MM.1S (cell line): Measurements from ENCODE around the gene SLC29A3.

ENCODE experiments used
- DNase-seq: peaks from one replicate; pipeline ENCODE4 v3.0.0-alpha.2; 2015
- H2AFZ ChIP-seq: fragments of 300-600 bp; sonication (generic); 2 replicates; pipeline ENCODE4 v1.6.0; 2016; ENCODE audit warnings: antibody characterized with exemption, low read length
- H3F3A ChIP-seq: fragments of 300-600 bp; sonication (generic); 2 replicates; pipeline ENCODE4 v1.6.1; 2016; ENCODE audit warnings: mild to moderate bottlenecking, antibody characterized with exemption, low read length, moderate library complexity, mixed read lengths; ENCODE audit not compliant: insufficient read depth
- H3K27ac ChIP-seq: fragments of 300-600 bp; sonication (generic); 2 replicates; pipeline ENCODE4 v1.5.1; 2016; ENCODE audit warnings: mild to moderate bottlenecking, low read length
- H3K27me3 ChIP-seq: fragments of 300-600 bp; sonication (generic); replicated peaks from 2 replicates; pipeline ENCODE4 v1.6.0; 2016; ENCODE audit warnings: low read length; ENCODE audit not compliant: insufficient read depth
- H3K36me3 ChIP-seq: fragments of 300-600 bp; sonication (generic); replicated peaks from 2 replicates; pipeline ENCODE4 v1.6.1; 2016; ENCODE audit warnings: mild to moderate bottlenecking, low read length, mixed read lengths; ENCODE audit not compliant: insufficient read depth
- H3K4me1 ChIP-seq: fragments of 300-600 bp; sonication (generic); 2 replicates; pipeline ENCODE4 v1.6.1; 2016; ENCODE audit warnings: low read length, mixed read lengths
- H3K4me2 ChIP-seq: fragments of 300-600 bp; sonication (generic); 2 replicates; pipeline ENCODE4 v1.6.0; 2016; ENCODE audit warnings: low read depth, low read length
- H3K4me3 ChIP-seq: fragments of 300-600 bp; sonication (generic); 2 replicates; pipeline ENCODE4 v1.5.1; 2016; ENCODE audit warnings: low read length, mixed read lengths
- H3K79me2 ChIP-seq: fragments of 300-600 bp; sonication (generic); 2 replicates; pipeline ENCODE4 v1.6.1; 2016; ENCODE audit warnings: mixed run types, low read length, mixed read lengths
- H3K9ac ChIP-seq: fragments of 300-600 bp; sonication (generic); 2 replicates; pipeline ENCODE4 v1.6.1; 2016; ENCODE audit warnings: low read length, mixed read lengths
- H3K9me2 ChIP-seq: fragments of 300-600 bp; sonication (generic); replicated peaks from 2 replicates; pipeline ENCODE4 v1.6.1; 2016; ENCODE audit warnings: mild to moderate bottlenecking, low read length, mixed read lengths; ENCODE audit not compliant: insufficient read depth
- H3K9me3 ChIP-seq: fragments of 300-600 bp; sonication (generic); replicated peaks from 2 replicates; pipeline ENCODE4 v1.6.1; 2016; ENCODE audit warnings: mild to moderate bottlenecking, low read length, mixed read lengths; ENCODE audit not compliant: insufficient read depth
- H4K20me1 ChIP-seq: fragments of 300-600 bp; sonication (generic); 2 replicates; pipeline ENCODE4 v1.6.1; 2016; ENCODE audit warnings: mild to moderate bottlenecking, low read length, moderate library complexity, mixed read lengths; ENCODE audit not compliant: insufficient read depth
- CTCF ChIP-seq: fragments of 300-600 bp; sonication (generic); IDR thresholded peaks from 2 replicates; pipeline ENCODE4 v1.5.1; 2016; ENCODE audit warnings: antibody characterized with exemption, low read length, mixed read lengths
- EZH2 ChIP-seq: fragments of 300-600 bp; sonication (generic); optimal IDR thresholded peaks from 2 replicates; pipeline ENCODE3; 2017; ENCODE audit warnings: low read depth, mild to moderate bottlenecking, antibody characterized with exemption, low read length, mixed read lengths
- EZH2phosphoT487 ChIP-seq: fragments of 300-600 bp; sonication (generic); IDR thresholded peaks from 2 replicates; pipeline ENCODE4 v1.6.1; 2018; ENCODE audit warnings: antibody characterized with exemption, low read length

SLC29A3 gene

GRCh38 chr10:71398976-71399375, 79.9 kb downstream of the SLC29A3 start:
- no peaks in the 10 kb centered on the region for H4K20me1 ChIP-seq

GRCh38 chr10:71399946-71400345, 80.9 kb downstream of the SLC29A3 start:
- H3K9me3 ChIP-seq = no peaks in the 10 kb centered on the region
- no peak overlapping the region for H3K9ac ChIP-seq
- H4K20me1 ChIP-seq = no peaks in the 10 kb centered on the region
- H3K4me1 ChIP-seq = no peaks in the 10 kb centered on the region
- H2AFZ ChIP-seq = no peak overlapping the region
- no peak overlapping the region for H3K4me2 ChIP-seq
- TF ChIP-seq EZH2phosphoT487 = no peak
- TF ChIP-seq EZH2 = no peak
- no peak for TF ChIP-seq CTCF
- no peak overlapping the region for H3K4me3 ChIP-seq
- H3F3A ChIP-seq = no peaks in the 10 kb centered on the region
- no peak overlapping the region for H3K27ac ChIP-seq
- H3K9me2 ChIP-seq = no peaks in the 10 kb centered on the region
- peaks cover 83% of the 10 kb centered on the region for H3K27me3 ChIP-seq
- H3K36me3 ChIP-seq = no peaks in the 10 kb centered on the region
- no peak for DNase-seq
- no peaks in the 10 kb centered on the region for H3K79me2 ChIP-seq

More at GRCh38 chr10:71398976-71399375, 79.9 kb downstream of the SLC29A3 start:
- Histone ChIP-seq H3F3A (no peaks in the 10 kb centered on the region), H3K79me2 (no peaks in the 10 kb centered on the region), H3K4me3 (no peak overlapping the region), H2AFZ (no peak overlapping the region), H3K27me3 (peaks cover 79% of the 10 kb centered on the region), H3K4me2 (no peak overlapping the region), H3K9ac (no peak overlapping the region), H3K9me2 (no peaks in the 10 kb centered on the region), H3K36me3 (no peaks in the 10 kb centered on the region), H3K27ac (no peak overlapping the region), H3K9me3 (no peaks in the 10 kb centered on the region), H3K4me1 (no peaks in the 10 kb centered on the region)
- no peak for DNase-seq
- TF ChIP-seq EZH2phosphoT487 (no peak), CTCF (no peak), EZH2 (no peak)

GRCh38 chr10:71401056-71401455, 82.0 kb downstream of the SLC29A3 start:
- Histone ChIP-seq H3K79me2 (no peaks in the 10 kb centered on the region), H3F3A (no peaks in the 10 kb centered on the region), H3K9me3 (no peaks in the 10 kb centered on the region), H3K27me3 (peaks cover 75% of the 10 kb centered on the region), H2AFZ (no peak overlapping the region), H4K20me1 (no peaks in the 10 kb centered on the region), H3K27ac (no peak overlapping the region), H3K9me2 (no peaks in the 10 kb centered on the region), H3K4me3 (no peak overlapping the region), H3K4me1 (no peaks in the 10 kb centered on the region), H3K9ac (no peak overlapping the region), H3K36me3 (no peaks in the 10 kb centered on the region), H3K4me2 (no peak overlapping the region)
- TF ChIP-seq CTCF (no peak), EZH2 (no peak), EZH2phosphoT487 (no peak)
- no peak for DNase-seq
